Kidney glomerular epithelial cell (primary cell): Measurements from ENCODE around the gene KLRG1.
A peak's percentile ranks its signal among the peaks of the same experiment; 100 is the strongest.

Experiments used
- DNase-seq: peaks from one replicate; lab custom pipeline; 2025; lab: John Stamatoyannopoulos, UW

The KLRG1 gene

DNA sequence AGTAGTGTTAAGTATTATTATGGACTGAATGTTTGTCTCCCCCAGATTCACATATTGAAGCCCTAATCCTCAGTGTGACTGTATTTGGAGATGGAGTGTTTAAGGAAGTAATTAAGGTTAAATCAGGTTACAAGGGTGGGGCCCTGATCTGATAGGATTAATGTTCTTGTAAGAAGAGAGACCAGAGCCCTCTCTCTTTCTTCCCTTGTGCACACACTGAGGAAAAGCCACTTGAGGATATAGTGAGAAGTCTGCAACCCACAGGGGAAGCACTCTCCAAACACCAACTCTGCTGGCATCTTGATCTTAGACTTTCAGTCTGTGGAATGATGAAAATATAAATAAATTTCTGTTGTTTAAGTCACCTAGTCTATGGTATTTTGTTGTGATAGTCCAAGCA is 2.2 kb upstream of the KLRG1 start:
- no peak for DNase-seq

DNA sequence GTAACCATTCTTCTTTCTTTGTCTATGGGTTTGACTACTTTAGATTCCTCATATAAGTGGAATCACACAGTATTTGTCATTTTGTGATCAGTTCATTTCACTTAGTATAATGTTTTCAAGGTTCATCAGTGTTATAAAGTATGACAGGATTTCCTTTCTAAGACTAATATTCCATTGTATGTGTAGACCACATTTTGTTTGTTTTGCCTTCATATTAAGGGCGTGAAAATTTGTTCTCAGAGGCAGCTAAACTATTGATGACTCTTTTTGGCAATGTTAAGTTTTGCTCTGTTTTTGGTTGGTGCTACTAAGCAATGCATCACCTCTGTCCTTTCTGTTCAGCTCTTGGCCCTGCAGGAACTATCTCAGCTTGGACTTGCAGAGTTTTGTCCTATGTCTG is 1.7 kb upstream of the KLRG1 start:
- DNase-seq = no peak

DNA sequence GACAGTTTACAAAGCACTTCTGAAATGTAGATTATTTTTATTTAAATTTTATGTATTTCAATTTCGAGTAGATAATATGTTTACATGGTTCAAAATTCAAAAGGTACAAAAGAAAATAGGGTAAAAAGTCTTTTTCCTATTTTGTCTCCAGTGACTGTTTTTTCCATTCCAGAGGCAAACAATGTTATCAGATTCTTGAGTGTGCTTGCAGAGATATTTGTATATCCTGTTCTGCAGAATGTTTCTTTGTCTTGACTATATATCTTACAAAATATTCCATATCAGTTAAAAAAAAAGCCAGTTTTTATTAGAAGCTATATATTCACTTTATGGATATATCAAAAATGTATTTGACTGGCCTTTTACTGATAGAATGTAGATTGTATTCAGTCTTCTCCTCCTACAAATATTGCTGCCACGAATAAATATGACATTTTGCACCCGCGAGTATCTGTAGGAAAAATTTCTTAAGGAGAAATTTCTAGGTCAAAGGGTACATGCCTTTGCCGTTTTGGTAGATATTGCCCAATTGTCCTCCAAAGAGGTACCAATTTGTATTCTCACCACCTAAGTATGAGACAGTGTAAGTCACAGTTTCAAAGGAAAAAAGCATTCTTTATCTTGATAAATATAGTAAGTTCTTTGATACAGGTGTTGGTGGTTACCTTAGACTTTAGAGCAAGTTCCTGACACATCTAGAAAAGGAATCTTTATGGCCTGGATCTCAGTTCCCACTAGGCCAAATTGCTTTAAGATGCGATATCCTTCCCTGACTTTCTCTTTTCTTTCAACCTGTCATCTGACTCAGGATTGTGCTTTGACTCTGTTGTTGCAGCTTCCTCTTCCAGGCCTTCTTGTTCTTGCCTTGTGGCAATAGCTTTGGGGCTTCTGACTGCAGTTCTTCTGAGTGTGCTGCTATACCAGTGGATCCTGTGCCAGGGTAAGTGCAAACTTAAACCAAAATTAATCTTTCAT is 2.3 kb downstream of the KLRG1 start:
- no peak for DNase-seq

DNA sequence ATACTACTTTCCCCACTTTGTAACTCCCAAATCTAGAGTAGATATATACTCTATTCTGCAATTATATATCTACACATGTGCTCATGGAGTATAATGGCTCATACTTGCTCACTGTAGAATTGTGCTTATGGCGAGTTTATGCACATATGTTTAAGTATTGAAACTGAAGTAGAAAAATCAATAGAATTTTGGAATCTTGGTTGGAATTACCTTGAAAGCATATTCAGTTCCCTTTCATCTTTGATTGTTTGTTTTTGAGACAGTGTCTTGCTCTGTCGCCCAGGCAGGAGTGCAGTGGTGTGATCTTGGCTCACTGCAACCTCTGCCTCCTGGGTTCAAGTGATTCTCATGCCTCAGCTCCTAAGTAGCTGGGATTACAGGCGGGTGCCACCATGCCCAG is 4.5 kb downstream of the KLRG1 start:
- no peak for DNase-seq

DNA sequence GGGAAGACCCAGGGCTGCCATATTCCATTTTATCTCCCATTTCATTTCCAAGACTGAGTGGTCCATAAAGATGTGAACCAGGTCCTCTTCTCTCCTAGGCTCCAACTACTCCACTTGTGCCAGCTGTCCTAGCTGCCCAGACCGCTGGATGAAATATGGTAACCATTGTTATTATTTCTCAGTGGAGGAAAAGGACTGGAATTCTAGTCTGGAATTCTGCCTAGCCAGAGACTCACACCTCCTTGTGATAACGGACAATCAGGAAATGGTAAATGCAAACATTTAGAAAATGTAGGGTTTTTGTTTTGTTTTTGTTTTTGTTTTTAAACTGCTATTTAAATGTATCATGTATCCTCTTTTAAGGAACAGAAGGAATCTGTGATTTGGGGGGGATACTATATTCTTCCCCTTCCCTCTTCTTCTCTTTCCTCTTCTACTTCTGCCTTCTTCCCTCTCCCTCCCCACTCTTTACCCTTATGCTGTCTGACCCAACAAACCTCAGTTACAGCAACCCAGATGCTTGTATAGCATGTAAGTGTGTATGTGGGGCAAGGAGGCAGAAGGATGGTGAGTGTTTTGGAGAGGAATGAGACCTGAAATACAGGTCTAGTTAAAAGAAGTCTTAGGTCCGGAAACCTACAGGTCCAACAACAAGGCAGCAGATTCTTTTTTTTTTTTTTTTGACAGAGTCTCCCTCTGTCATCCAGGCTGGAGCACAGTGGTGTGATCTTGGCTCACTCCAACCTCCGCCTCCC is 5.9 kb downstream of the KLRG1 start:
- DNase-seq = no peak

DNA sequence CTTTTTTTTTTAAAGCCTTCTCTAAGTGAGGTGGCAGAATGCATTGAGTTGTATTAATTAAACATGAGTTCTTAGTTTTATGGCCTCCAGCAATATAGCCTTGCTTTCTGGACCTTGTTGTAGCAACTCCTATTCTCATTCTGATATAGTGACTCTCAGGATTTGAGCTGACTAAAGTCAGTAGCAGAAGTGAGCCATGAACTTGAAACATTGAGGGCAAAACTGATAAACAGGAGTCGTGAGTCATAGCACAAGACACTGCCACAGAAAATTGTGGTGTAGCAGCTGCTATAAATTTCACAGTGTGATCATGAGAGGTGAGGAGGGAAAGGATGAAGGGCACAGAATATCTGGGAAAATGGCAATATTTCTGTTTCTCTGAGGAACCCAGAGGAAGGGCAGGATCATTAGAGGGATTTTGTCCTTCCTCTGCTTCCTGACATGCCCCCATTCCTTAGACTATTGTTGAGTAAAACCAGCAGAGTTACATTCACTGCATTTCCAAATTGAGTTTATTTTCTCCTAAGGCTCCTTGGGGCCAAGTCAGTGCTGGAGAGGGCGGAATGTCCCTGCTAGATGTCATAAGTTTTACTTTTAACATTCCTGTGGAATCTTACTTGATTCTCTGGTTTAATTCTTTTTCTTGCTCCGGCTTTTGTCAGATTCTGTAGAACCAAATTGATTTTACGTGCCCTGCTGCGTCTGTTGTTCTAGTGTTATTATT is 7.5 kb downstream of the KLRG1 start:
- DNase-seq = peak; percentile 2

DNA sequence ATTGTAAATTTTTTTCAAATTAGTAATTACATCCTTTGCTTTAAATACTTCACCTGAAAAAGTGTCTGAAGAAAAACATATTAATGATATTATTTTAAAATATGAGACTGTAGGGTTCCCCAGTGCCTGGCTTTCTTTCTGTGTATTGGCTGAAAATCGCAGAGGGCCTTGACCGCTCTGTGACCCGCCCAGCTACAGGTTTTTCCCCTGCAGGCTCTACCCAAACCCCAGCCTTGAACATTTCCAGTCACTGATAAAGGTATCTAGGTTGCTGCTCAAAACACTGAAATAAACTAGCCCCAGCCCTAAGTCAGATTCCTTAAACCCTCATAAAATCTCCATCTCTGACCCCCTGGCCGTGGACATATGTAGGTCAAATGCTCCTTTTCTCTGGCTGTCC is 11.9 kb downstream of the KLRG1 start:
- no peak for DNase-seq

DNA sequence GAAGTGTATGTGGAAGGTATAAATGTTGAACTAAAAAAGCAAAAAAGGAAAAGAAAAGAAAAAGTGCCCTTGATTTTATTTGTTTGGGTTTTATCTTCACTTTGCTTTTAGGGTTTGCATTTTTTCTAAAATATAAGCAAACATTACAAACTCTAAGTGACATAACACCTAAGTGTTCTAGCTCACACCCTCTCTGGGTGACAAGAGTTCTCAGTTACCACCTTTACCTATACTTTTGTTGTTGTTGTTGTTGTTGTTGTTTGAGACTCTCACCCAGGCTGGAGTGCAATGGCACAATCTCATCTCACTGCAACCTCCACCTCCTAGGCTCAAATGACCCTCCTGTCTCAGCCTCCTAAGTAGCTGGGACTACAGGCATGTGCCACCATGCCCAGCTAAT is 13.0 kb downstream of the KLRG1 start:
- no peak for DNase-seq

DNA sequence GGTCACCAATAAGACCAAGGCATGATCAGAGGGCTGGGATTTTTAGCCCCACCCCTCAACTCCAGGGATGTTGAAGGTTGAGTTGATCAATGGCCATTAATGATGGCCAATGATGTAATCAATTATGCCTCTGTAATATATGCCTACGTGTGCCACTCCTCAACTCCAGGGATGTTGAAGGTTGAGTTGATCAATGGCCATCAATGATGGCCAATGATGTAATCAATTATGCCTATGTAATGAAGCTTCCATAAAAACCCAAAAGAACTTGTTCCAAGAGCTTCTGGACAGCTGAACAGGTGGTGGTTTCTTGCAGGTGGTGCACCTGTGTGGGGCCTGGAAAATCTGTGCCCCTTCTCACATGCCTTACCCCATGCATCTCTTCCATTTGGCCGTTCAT is 33.2 kb downstream of the KLRG1 start:
- no peak for DNase-seq

DNA sequence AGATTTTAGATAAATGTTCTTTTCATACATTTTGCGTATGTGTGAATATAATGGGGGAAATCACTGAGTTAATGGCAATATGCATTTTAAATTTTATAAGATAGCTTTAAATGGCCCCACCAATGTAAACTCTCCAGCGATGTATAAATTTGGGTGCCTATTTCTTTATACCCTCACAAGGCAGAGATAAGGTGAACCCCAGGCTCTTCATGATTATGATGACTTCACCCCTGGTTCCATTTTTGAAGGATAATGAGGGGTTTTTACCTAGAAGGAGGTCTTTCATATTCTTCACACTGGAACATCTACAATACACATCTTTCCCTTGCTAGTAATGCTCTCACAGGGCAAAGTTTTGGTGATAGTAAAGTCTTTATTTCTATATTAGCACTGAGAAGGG is 35.2 kb downstream of the KLRG1 start:
- no peak for DNase-seq

DNA sequence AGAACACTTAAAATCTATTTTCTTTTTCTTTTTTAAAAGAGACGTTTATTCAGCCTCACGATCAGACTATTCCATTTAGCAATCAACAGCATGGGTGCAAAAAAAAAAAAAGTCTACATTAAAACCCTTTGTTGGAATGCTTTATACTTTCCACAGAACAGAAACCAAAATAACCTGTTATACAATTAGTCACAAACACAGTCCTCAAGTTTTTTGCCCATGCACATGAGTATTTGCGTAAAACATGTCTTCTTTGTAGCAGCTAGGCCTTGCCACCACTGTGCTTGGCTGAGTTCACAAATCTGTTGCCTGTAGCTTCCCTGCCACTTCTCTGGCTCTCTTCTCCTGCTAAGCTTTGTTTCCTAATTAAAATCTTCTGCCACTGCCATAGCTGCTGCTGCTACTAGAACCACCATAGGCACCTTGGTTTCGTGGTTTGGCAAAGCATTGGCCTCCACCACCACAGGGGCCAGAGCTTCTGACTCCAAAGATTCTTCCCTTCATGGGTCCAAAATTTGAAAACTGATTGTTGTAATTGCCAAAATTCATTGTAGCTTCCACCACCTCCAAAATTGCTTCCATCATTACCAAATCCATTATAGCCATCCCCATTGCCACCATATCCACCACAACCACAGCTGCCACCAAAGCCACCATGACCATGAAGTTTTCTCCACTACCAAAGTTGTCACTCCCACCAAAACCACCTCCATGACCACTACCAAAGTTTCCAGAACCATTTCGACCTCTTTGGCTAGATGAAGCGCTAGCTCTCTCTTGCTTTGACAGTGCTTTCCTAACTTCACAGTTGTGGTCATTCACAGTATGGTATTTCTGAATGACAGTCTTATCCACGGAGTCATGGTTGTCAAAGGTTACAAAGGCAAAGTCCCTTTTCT is 38.1 kb downstream of the KLRG1 start:
- no peak for DNase-seq

DNA sequence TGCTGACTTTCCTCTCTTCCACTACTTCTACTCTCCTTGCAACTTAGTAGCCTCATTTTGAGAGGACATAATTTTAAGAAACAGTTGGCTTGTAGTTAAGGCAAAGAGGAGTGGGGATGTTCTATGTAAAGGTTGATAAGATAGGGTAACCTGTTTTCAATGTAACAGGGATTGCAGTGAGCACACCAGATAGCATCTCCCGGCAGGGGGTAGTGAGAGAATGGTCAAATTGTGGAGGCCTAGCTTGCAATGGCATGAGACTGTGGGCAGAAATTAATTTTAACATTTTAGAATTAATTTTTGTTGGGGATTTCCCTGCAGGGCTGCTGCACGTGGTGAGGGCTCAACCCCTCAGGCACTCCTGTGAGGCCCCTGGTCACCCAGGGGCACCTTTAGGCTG is 41.4 kb downstream of the KLRG1 start:
- no peak for DNase-seq

DNA sequence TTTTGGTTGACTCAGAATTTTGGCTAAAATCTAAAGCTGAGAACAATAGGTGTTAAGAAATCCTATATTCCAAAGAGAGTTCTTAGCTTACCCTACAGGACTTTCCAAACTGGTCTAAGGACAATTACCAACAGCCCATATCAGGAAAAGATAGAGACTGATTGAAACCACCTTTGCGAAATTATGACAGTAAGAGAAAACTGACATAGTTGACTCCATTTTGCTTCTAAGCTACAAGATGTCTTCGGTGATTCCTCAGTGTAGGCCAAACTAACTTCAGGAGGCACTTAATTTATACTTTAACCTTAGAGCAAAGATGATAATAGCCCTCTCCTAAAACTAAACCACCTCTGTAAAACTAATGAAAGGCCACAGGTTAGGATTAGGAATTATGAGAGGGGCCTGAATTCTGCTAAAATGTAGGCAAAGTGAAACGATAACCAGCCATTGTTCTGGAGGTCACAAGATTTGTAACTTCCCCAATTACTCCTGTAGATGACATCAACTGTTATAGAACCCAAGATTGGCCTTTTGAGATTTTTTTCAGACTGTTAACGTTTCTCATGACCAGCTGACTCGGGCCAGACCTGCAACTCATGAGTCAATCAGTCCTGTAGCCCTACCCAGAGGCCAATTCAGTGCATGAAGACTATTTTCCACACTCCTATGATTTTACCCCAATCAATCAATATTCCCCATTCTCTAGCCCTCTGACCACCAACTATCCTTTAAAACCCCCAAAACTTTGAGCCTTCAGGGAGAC is 43.0 kb downstream of the KLRG1 start:
- DNase-seq = no peak

DNA sequence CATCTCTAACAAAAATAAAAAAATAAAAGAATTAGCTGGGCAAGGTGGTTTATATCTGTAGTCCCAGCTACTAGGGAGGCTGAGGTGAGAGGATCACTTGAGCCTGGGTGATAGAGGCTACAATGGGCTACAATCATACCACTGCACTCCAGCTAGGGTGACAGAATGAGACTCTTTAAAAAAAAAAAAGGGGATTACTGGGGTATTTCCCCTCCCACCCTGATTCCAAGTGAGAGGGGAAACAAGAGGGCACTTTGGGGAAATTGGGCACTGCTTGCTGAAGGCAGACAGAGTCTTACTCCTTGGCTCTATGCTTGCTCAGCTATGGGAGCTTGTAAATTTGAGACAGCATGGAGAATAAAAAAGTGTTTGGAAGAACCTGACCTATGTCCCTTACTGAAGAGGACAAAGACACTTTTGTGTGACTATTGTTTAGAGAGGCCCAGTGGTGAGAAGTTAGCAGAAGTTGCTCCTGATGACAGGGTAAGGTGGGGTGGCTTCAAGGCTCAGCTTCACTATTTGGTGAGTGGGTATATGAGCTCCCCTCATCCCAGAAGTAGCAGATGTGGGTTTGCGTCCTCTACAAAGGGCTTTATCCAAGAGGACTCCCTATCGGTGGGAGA is 44.0 kb downstream of the KLRG1 start:
- DNase-seq = no peak

DNA sequence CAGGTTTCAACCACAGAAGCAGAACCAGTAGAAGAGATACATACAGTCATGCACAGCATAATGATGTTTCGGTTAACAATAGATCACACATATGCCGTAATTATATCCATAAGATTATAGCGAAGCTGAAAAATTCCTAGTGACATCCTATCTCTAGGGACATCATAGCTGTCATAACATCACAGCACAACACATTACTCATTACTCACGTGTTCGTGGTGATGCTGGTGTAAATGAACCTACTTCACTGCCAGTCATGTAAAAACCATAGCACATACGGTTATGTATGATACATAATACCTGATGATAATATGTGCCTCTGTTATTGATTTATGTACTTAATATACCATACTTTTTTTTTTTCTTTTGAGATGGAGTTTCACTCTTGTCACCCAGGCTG is 44.7 kb downstream of the KLRG1 start:
- DNase-seq = no peak

DNA sequence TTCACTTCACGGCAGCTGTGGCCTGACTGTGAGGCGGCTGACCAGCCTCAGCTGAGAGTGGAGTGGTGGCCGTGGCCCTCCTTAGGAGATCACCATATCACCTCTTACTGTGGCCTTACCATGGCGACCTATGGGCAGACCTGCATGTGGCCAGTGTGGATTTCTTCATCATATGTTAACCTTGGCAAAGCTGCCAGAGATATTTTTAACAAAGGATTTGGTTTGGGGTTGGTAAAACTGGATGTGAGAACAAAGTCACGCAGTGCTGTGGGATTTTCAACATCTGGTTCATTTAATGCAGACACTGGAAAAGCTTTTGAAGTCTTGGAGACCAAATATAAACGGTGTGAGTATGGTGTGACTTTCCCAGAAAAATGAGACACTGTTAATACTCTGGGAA is 46.9 kb downstream of the KLRG1 start:
- no peak for DNase-seq

DNA sequence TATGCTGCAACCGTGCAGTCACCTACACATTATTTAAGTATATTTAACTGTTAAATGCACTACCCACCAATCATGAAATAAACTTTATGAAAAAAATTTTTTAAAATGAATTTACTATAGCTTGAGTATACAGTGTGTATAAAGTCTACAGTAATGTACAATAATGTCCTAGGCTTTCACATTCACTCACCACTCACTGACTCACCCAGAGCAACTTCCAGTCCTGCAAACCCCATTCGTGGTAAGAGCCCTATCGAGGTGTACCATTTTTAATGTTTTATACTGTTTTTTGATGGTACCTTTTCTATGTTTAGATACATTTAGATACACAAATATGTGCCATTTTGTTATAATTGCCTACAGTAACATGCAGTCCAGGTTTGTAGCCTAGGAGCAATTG is 48.1 kb downstream of the KLRG1 start:
- DNase-seq = no peak

DNA sequence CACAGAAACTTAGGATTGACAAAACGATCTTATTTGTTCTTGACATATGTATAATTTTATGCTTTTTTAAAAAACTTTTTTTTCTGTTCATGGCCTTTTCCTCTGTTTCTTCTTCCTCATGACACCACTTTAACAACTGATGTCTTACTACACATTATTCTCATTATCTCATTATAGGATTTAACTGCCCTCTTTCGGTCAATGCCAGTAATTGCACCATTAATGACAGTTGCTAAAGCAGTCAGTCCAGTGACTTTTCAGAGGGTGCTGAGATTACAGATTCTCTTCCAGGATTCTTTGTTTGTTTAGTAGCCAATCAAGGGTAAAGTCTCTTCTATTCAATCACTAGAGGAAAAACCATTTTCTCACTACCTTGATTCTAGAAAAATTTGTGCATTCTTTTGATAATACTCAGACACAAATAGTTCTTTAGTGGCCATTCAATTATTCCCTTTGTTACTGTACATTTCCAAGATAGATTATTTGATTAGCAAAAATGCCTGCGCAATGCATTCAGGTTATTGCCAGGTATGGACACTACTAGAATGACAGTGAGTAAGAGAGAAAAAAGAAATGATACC is 50.1 kb downstream of the KLRG1 start:
- DNase-seq = peak; percentile 54

DNA sequence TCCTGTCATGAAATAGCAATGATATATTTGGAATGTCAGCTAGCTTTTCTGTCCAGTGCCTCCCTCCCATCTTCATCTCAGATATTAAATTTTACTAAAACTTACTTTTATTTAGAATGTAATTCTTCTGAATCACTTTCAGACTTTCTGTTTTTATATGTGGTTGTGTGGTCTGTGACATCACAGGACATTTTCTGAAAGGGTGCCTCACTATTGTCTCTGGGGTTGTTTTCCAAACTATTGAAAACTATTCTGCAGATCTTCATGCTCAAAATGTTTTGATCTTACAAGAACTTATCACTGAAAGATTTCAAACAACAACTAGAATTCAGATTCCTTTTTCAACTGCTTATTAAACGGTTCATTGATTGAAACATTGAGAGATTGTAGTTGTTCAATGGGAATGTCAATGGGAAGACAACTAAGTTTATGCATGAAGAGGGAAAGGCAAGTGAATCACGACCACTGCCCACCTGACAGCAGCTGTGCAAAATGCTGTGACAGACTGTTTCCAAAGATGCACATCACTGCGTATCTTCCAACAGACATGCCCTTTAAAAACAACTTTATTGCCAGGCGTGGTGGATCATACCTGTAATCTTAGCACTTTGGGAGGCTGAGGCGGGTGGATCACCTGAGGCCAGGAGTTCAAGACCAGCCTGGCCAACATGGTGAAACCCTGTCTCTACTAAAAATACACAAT is 51.3 kb downstream of the KLRG1 start:
- DNase-seq = no peak
